ACHN (cell line): Measurements from ENCODE around the gene ASAP3.

Source experiments
- DNase-seq: peaks from one replicate; pipeline ENCODE4 v3.0.0-alpha.2; 2015
- in situ Hi-C: cut with HindIII; loops from 2 replicates; pipeline ENCODE4 v1.10.0; 2017; ENCODE audit warnings: low sequenced_read_pairs, low pct_ligation_motif_present, low pct_unique_long_range_greater_than_20kb

The ASAP3 gene

DNA sequence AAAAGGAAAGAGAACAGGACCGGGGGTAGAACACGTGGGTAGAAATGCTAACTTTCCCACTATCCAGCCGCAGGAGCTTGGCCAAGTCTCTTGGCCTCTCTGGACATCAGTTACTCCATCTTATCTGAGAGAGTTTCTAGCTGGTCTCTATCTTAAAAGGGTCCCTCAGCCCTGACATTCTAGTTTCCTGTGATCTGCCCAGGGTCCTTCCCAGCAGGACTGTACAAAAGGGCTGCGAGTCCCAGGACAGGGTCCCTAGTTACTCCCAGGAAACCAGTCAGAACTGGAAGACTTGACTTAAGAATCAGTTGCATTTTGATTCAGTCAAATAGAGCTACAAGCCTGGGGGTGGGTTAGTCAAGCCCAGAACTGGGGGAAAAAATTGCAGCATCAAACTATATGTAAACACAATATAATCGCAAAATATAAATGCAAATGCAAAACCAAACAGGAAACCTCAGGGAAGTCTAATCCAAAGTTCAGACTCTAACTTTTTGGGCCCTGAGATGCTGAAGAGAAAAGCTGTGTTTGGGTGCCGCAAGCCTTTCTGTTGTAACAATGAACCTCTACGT is 2.9 kb downstream of the ASAP3 start:
- in situ Hi-C loops: no loop called here
- no peak for DNase-seq

DNA sequence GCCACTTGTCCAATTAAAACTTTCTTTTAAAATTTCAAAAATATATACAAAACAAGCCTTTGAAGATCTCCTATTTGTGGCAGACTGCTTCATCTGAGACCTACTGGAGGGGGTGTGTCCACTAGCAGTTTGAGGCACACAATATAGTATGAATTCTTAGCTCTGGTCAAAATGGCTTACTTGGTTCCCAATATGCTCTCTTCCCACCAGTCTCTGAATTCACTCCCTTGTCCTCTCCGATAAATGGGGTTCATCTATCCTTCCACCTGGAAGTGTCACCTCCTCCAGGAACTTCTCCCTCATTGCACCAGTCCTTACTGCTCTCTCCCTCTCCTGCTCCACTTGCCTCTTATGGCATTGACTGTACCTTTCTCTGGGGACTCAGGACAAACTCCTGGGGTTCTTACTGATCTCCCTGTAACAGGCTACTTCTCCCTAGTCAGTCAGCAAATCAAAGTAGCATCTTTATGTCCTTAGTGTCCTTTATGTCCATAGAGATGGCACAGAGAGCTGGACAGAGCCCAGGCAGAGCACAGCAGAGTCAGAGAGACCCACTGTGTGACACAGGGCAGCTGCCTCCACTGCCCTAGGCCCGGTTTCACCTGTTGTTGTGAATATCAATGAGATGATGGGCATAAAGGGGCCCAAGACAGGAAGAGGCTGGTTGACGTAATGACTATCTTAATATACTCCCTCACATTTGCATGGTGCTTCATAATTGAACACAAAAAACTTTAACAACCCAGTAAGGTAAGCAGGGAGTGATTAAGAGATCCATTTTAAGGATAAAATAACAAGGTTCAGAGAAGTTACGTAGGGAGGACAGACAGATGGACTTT is 3.6 kb downstream of the ASAP3 start:
- DNase-seq: no peak
- in situ Hi-C loops: no loop called here

DNA sequence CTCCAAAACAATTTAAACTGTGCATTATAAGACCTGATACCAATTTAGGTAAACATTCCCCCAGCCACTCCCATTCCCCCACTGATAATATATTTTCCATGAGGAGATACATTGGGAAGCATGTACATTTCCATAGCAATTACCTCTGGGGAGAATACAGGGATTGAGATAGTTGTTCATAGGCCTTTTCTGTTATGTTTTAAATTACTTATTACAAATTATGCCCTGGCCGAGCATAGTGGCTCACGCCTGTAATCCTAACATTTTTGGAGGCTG is 4.4 kb downstream of the ASAP3 start:
- DNase-seq: no peak
- in situ Hi-C loops: no loop called here

DNA sequence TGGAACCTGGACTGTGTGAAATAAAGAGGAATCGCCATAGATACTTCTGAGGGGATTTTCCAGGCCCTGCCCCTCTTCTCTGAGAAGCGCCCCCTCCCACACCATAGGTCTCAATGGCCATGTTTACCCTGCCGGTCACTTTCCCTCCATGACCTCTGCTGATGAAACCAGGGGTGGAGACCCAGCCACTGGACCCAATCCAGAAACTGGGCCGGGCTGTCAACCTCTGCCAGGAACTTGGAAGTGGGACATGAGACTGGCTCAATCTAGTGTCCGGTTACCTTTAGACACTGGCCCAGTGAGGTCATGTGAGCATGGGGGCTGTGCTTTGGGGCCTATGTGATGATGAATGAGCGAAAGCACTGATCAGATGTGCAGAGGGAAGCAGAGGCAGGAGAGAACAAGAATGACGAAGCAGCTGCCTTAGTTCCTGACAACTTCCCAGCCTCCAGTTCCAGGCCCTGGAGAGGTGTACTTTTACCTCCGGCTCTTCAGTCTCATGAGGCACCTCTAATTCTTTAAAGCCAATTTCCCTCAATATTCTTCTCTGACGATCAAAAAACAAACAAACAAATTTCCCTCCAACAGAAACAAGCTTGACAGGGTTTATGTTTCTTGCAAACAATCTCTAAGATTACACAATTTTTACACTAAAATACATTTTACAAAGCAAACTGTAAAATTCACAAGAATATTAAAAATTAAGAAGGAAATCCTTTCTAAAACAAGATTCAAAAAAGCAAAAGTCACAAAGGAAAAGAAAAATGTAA is 4.9 kb downstream of the ASAP3 start:
- no peak for DNase-seq
- in situ Hi-C loops: no loop called here

DNA sequence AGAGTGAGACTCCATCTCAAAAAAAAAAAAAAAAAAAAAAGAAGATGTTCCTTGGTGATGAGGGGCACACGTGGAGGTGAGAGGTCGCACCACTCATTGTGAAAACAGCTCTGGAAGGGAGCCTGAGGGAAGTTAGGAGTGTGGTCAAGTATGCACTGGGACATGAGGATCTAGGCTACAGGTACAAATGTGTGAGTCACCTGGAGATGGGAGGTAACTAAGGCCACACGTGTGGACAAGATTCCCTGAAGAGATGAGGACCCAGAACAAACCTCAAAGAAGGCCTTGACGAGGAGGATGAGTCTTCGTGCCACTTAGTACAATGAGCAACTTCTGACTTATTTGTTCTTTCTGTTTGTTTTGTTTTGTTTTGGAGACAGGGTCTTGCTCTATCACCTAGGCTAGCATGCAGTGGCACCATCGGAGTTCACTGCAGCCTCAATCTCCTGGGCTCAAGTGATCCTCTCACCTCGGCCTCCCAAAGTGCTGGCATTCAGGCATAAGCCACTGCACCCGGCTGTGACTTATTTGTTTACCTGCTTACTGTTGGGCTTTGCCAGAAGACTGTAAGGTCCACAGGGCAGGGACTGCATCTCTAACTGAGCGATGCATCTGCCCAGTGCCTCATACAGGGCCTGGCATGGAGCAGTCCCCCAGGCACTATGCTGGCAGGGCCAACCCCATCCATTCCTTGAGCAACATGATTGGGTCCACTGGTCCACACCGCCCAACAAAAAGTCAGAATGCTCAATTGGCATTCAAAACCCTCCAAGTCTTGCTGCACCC is 6.4 kb downstream of the ASAP3 start:
- DNase-seq: no peak
- in situ Hi-C loops: no loop called here

DNA sequence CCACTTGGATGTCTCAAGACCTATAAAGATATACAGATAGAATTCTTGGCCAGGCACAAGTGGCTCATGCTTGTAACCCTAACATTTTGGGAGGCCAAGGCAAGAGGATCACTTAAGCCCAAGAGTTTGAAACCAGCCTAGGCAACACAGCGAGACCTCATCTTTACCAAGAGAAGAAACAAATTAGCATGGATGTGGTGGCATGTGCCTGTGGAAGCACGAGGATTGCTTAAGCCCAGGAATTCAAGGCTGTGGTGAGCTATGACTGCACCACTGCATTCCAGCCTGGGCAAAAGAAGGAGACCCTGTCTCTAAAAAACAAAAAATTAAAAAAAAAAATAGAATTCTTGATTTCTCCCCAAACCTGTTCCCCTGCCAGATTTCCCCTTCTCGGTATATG is 8.3 kb downstream of the ASAP3 start:
- in situ Hi-C loops: no loop called here
- DNase-seq: no peak

DNA sequence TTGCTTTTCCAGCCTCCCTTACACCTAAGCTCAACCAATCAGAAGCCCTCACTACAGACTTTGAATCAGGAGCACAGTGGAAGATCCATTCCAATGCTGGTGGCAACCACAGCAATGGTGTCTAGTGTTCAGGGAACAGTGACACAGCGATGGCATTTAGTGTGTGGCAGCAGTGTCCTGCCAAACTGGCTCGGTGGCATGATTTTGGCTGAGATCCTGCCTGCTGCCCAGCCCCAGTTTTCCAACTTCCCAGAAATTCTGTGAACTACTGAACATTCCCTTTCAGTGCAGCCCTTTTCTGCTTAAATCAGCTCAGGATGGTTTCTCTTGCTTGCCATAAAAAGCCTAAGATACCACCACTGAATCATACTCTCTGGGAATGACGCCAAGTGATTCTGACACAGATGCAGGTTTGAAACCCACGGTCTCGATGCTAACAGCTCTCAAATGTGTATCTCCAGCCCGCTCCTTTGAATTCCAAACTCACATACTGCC is 8.8 kb downstream of the ASAP3 start:
- DNase-seq: peak; percentile 59
- in situ Hi-C loops: no loop called here

DNA sequence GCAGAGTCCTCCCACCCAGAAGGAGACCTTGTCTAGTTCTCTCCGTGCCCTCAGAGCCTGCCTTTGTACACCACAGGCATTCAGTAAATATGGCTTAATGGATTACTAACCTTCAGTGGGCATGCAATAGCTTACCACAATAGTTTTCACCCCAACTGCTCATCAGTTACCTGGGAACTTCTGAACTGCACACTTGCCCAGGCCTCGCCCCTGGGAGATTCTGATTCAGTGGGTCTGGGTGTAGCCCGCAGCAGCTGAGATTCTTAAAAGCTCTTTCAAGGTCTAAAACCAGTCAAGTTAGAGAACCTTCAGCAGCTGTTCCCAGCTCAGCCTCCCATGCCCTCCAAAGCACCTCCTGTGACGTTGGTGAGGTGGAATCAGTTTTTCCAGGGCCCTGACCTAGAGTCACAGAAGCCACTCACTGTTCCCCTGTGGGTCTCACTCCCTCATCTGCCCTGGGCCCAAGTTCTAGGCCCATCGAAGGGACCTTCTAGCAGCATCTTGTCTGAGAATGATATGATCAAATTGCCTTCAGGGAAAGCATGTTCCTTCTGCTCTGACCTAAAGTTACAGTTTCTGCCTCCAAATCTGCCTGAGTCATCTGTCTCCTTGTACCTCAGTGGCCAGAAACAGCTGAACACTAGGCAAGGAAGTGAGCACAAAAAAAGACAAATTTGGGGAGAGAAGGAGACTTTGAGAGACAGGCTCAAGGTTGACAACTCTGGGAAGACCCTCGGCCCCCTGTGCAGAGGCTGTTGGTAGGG is 10.8 kb downstream of the ASAP3 start:
- in situ Hi-C loops: no loop called here
- DNase-seq: no peak

DNA sequence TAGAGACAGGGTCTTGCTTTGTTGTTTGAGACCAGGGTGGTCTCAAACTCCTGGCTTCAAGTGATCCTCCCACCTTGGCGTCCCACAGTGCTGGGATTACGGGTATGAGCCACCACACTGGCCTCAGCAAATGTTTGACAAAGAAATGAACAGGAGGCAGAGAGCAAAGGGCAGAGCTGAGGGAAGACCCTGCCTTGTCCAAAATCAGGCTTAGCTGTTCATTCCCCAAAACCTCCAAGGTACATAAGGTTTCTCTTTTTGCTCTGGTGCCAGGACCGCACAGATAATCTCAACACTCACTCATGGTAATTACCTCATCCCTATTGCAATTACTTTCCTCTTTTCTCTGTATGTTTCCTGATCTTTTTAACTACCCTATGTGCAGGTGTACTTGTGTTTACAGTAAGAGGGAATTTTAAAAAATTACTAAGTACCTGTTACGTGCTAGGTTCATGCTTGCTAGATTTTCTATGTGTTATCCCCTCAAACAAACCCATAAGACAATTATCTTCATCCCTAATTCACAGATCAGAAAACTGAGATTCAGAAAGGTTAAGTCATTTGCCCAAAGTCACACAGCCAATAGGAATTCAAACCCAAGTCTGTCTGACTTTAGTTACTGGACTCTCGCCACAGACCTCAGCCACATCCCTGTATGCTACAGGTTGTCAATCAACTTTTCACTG is 11.5 kb downstream of the ASAP3 start:
- in situ Hi-C loops: no loop called here

DNA sequence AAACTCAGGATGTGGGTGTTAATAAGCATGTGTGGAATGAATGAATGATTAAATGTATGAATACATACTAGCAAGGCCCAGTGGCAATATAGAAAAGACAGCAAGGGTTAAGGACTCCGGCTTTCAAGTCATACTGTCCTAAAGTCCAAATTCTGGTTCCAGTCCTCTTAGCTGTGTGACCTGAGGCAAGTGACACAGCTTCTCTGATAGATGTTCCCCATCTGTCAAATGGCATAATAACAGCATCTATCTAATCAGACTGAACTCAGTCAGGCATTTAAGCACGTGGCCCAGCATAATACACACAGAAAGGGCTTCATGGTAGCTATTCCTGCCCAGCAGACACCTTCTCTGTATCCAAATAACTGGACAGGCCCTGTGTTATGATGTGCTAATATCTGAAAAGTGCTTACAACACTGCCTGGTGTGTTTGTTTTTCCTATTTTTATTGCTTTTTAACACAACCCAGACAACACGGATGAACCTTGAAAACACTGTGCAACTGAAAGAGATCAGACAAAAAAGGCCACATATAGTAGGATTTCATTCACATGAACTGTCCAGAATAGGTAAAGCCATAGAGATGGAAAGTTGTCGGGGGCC is 12.4 kb downstream of the ASAP3 start:
- in situ Hi-C loops: no loop called here
- DNase-seq: no peak

More for the DNA sequence above, 11.5 kb downstream of the ASAP3 start:
- no peak for DNase-seq

DNA sequence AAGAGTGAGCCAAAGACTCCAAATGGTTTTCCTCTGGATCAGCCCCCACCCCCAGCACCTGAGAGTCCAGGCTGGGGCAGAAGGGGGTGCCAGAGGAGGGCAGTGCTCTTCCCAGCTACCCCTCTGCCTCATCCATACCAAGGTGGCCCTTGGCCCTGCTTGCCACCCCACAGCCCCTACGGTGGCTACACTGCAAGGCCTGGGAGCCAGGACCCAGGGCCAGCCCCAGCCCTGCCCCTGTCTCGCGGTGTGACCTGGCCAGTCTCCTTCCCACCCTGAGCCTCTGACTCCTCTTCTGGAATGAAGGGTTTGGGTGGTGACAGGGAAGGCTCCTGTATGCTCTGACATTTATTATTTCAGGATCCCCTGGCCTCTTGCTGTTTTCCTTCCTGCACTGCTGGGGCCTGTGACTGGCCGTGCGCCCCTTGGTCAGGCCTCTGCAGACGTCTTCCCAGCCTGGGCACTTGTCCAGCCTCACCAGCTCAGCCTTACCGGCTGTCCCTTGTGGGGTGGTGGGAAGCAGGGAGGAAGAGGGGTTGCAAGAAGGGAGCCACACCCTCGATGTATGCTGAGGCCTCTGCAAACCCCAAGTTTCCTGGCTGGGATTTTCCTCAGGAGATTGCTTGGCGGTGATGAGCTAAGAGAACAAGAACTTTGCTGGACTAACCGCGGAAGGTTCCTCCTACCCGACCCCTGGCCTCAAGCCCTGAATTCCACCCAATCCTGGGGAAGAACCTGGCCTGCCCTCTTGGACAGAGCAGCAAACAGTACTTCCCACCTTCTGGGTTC is 13.5 kb downstream of the ASAP3 start:
- no peak for DNase-seq
- in situ Hi-C loops: no loop called here

DNA sequence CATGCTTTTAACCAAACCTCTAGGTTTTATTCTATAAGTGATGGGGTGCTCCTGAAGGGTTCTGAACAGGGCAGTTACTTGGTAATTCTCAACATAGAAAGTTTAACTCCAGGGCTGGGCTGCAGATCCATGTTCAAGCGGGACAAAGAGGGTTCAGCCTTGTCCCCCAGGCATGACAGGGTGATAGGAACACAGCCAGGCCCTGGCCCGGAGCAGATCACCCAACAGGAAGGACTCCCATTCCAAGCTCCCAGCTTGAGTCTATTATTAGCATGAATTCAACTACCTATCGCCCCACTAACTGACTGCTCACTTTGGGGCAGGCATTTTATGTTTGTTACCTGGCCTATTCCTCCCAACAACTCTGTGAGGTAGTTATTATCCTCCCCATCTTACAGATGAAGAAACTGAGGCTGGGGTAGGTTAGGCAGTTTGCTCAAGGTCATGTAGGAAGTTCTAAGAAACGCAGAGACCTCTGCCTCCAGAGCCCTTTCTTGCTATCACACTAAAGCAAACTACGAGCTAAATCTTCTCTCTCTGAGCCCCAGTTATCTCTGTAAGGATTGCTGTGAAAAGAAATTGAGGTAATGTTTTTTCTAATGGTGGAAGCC is 14.5 kb downstream of the ASAP3 start:
- DNase-seq: no peak
- in situ Hi-C loops: no loop called here

DNA sequence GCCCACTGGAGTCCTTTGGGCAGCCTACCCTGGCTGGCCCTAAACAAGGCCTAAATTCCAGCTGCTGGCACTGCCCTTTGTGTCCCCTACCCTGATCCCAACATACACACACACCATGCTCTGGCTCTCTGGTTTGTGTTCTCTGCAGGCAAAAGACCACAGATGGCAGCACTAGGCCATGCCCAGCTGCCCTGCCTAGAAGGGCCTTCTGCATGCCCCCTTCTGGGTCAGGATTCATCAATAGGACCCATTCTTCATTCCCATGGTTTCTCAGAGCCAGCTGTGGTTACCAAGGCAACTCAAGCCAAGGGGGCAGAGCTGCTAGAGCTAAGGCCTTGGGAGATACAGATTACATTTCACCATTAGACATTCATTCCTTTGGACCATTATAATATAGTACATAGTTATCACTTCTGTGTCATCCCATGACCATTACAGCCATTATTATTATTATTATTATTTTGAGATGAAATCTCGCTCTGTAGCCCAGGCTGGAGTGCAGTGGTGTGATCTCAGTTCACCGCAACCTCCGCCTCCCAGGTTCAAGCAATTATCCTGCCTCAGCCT is 17.5 kb downstream of the ASAP3 start:
- in situ Hi-C loops: no loop called here
- DNase-seq: no peak

DNA sequence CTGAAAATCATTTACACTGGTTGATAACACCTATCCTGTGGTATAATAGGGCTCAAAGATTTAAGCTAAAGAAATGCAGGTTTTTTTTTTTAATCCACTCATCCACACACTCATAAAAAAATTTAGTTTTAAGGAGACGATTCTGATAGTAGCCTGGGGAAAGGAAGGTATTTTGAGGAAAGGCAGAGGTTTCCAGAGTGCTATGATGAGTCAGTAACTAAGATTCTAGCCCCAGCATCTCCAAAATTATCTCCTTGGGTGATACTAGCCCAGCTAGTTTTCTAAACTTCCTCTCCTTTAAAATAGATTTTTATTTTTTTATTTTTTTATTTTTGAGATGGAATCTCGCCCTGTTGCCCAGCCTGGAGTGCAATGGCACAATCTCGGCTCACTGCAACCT is 20.7 kb downstream of the ASAP3 start:
- in situ Hi-C loops: no loop called here
- DNase-seq: no peak

DNA sequence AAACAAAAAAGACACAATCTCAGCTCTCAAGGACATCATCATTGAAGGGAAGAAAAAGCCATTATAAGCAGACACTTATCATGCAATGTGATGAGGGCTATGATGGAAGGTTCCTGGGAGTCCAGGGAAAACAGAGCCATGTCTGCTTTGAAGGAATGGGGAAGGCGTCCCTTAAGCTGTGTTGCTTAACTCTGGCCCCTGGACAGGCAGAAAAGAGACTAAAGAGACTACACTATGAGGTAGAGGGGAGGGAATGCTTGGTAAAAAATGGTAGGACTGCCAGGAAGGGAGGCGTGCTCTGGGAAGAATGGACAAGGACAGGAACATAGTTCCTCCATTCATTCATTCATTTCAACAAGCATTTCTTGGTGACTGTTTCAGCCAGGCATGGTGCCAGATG is 21.2 kb downstream of the ASAP3 start:
- in situ Hi-C loops: no loop called here

DNA sequence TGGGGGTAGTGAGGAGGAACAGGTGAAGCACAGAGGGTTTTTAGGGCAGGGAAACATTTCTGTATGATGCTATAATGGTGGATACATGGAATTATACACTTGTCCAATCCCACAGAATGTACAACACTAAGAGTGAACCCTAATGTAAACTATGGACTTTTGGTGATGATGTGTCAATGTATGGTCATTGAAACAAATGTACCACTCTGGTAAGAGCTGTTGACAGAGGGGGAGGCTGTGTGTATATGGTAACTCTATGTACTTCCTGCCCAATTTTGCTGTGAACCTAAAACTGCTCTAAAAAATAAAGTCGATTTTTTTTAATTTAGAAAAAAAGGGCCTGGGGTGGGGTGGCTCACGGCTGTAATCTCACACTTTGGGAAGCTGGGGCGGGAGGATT is 22.9 kb downstream of the ASAP3 start:
- no peak for DNase-seq
- in situ Hi-C loops: no loop called here

More for the DNA sequence above, 21.2 kb downstream of the ASAP3 start:
- DNase-seq: no peak
